ENCODE results near the gene TNIP2. TPM values are rescaled to one million over a fixed set of nuclear protein-coding genes. Genes with fewer than 3 reads are reported as not detected.

The TNIP2 gene
- total and polyA plus RNA-seq, 4 donors: 10.5 to 20.7 (median 13.5) TPM

DNA sequence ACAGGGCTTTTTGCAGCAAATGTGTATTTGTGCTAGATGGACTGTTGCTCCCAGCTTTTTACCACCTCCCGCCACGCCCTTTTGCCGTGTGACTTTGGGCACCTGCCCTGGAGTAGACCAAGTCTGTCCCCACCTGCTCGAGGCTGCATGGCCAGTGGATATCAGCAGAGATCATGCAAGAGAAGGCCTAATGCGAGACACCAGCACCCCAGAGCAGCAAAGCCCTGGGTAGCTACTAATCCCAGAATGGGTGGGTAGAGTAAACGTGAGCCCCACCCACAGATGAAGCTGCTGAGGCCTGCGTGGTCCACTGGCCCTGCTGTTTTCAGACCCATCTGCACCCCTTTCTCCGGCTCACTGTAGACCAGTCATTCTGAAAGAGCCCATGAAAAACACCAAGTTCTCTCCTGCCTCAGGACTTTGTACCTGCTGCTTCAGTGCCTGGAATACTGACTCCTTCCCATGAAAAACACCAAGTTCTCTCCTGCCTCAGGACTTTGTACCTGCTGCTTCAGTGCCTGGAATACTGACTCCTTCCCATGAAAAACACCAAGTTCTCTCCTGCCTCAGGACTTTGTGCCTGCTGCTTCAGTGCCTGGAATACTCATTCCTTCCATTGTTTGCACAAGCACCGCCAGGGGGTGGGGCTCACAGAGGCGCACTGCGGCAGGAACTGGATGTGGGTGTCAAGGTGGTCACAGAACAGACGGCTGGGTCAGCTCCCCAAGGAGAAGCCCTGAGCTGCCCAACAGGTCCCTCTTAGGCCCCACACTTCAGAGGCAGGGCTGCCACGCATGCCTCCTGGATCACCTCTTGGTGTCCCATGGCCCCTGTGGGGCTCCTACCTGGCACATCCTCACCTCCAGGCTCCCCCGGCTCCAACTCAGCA is 5.1 kb upstream of the TNIP2 start:
- Histone ChIP-seq H3K27ac (ENCODE audit: low read depth in 1 of 2, low read length in 2 of 2) (peak overlapping the region in 1 of 2 donors; percentile 4), H3K4me1 (ENCODE audit: control insufficient read depth in 4 of 4, insufficient read depth in 4 of 4, low read length in 3 of 4) (peaks cover 8 to 18% (median 12%) of the 10 kb centered on the region in 4 donors), H3K4me3 (ENCODE audit: low read depth in 1 of 3, low read length in 3 of 3) (no peak overlapping the region), H3K9me3 (ENCODE audit: control insufficient read depth in 4 of 4, low read length in 3 of 4) (no peaks in the 10 kb centered on the region), H3K9ac (ENCODE audit: low read depth in 1 of 2, low read length in 2 of 2) (no peak overlapping the region), H3K36me3 (ENCODE audit: control insufficient read depth in 4 of 4, insufficient read depth in 3 of 4, low read depth in 1 of 4, low read length in 3 of 4) (no peaks in the 10 kb centered on the region), H3K27me3 (ENCODE audit: control insufficient read depth in 4 of 4, insufficient read depth in 4 of 4, low read length in 3 of 4) (no peaks in the 10 kb centered on the region)
- DNase-seq (ENCODE audit: low spot score): peak; percentile 50
- WGBS: 64% methylated on average over 14 of the region's 14 CpGs
- TF ChIP-seq YY1 (IDR thresholded peaks at IDR 0.05): no peak
- TF ChIP-seq, protein P1, sequence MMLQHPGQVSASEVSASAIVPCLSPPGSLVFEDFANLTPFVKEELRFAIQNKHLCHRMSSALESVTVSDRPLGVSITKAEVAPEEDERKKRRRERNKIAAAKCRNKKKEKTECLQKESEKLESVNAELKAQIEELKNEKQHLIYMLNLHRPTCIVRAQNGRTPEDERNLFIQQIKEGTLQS (IDR thresholded peaks at IDR 0.05): peak; percentile 47
- peak in 1 of 2 donors; percentile 41 for TF ChIP-seq RAD21 (IDR thresholded peaks at IDR 0.05)
- no peak for TF ChIP-seq GABPA (IDR thresholded peaks at IDR 0.05 in 1 of 2, conservative IDR thresholded peaks at IDR 0.05 in 1 of 2)
- TF ChIP-seq EGR1 (IDR thresholded peaks at IDR 0.05; ENCODE audit: low read depth in 2 of 2): peak in 1 of 2 donors; percentile 79
- TF ChIP-seq FOXA2 (IDR thresholded peaks at IDR 0.05): no peak
- TF ChIP-seq, protein P2, sequence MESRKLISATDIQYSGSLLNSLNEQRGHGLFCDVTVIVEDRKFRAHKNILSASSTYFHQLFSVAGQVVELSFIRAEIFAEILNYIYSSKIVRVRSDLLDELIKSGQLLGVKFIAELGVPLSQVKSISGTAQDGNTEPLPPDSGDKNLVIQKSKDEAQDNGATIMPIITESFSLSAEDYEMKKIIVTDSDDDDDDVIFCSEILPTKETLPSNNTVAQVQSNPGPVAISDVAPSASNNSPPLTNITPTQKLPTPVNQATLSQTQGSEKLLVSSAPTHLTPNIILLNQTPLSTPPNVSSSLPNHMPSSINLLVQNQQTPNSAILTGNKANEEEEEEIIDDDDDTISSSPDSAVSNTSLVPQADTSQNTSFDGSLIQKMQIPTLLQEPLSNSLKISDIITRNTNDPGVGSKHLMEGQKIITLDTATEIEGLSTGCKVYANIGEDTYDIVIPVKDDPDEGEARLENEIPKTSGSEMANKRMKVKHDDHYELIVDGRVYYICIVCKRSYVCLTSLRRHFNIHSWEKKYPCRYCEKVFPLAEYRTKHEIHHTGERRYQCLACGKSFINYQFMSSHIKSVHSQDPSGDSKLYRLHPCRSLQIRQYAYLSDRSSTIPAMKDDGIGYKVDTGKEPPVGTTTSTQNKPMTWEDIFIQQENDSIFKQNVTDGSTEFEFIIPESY (IDR thresholded peaks at IDR 0.05): no peak
- TF ChIP-seq, protein P3, sequence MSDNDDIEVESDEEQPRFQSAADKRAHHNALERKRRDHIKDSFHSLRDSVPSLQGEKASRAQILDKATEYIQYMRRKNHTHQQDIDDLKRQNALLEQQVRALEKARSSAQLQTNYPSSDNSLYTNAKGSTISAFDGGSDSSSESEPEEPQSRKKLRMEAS (IDR thresholded peaks at IDR 0.05): no peak
- no peak for TF ChIP-seq TAF1 (conservative IDR thresholded peaks at IDR 0.05)
- TF ChIP-seq, protein P4, sequence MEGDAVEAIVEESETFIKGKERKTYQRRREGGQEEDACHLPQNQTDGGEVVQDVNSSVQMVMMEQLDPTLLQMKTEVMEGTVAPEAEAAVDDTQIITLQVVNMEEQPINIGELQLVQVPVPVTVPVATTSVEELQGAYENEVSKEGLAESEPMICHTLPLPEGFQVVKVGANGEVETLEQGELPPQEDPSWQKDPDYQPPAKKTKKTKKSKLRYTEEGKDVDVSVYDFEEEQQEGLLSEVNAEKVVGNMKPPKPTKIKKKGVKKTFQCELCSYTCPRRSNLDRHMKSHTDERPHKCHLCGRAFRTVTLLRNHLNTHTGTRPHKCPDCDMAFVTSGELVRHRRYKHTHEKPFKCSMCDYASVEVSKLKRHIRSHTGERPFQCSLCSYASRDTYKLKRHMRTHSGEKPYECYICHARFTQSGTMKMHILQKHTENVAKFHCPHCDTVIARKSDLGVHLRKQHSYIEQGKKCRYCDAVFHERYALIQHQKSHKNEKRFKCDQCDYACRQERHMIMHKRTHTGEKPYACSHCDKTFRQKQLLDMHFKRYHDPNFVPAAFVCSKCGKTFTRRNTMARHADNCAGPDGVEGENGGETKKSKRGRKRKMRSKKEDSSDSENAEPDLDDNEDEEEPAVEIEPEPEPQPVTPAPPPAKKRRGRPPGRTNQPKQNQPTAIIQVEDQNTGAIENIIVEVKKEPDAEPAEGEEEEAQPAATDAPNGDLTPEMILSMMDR (IDR thresholded peaks at IDR 0.05; ENCODE audit: low read depth, low read length, missing input control): no peak
- TF ChIP-seq JUND (IDR thresholded peaks at IDR 0.05): peak; percentile 88 to 92
- TF ChIP-seq RXRA (IDR thresholded peaks at IDR 0.05): peak; percentile 29 to 37
- TF ChIP-seq SP1 (IDR thresholded peaks at IDR 0.05): peak; percentile 91
- no peak for TF ChIP-seq NR2F2 (IDR thresholded peaks at IDR 0.05)
- TF ChIP-seq FOXA1 (IDR thresholded peaks at IDR 0.05): no peak
- TF ChIP-seq HNF4G (IDR thresholded peaks at IDR 0.05): no peak
- TF ChIP-seq HNF4A (conservative IDR thresholded peaks at IDR 0.05): peak; percentile 78 to 82
- TF ChIP-seq, protein P5, sequence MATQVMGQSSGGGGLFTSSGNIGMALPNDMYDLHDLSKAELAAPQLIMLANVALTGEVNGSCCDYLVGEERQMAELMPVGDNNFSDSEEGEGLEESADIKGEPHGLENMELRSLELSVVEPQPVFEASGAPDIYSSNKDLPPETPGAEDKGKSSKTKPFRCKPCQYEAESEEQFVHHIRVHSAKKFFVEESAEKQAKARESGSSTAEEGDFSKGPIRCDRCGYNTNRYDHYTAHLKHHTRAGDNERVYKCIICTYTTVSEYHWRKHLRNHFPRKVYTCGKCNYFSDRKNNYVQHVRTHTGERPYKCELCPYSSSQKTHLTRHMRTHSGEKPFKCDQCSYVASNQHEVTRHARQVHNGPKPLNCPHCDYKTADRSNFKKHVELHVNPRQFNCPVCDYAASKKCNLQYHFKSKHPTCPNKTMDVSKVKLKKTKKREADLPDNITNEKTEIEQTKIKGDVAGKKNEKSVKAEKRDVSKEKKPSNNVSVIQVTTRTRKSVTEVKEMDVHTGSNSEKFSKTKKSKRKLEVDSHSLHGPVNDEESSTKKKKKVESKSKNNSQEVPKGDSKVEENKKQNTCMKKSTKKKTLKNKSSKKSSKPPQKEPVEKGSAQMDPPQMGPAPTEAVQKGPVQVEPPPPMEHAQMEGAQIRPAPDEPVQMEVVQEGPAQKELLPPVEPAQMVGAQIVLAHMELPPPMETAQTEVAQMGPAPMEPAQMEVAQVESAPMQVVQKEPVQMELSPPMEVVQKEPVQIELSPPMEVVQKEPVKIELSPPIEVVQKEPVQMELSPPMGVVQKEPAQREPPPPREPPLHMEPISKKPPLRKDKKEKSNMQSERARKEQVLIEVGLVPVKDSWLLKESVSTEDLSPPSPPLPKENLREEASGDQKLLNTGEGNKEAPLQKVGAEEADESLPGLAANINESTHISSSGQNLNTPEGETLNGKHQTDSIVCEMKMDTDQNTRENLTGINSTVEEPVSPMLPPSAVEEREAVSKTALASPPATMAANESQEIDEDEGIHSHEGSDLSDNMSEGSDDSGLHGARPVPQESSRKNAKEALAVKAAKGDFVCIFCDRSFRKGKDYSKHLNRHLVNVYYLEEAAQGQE (IDR thresholded peaks at IDR 0.05): no peak
